GM23248 (cell line): ENCODE data around the gene MYMK.

ENCODE experiments used
- EZH2 ChIP-seq: fragments of 200-600 bp; sonication (generic); IDR thresholded peaks from 2 replicates; pipeline ENCODE4 v1.6.1; 2018; ENCODE audit warnings: antibody characterized with exemption, mild to moderate bottlenecking; ENCODE audit not compliant: insufficient read depth, poor library complexity, severe bottlenecking
- EZH2phosphoT487 ChIP-seq: fragments of 200-600 bp; sonication (generic); IDR thresholded peaks from 2 replicates; pipeline ENCODE4 v1.6.1; 2018; ENCODE audit warnings: antibody characterized with exemption, moderate library complexity, mild to moderate bottlenecking, low read depth; ENCODE audit not compliant: insufficient read depth

- no peak for TF ChIP-seq EZH2phosphoT487
- TF ChIP-seq EZH2 = no peak
Measured at GRCh38 chr9:133505901-133506652, 18.7 kb downstream of the MYMK start.
